Measurements from ENCODE around the gene EML4.
"Not testable (repeated sequence)": the region's sequence is repeated elsewhere in the genome, so short reads cannot be mapped to it uniquely, and the experiment has no call there.

The EML4 gene

DNA sequence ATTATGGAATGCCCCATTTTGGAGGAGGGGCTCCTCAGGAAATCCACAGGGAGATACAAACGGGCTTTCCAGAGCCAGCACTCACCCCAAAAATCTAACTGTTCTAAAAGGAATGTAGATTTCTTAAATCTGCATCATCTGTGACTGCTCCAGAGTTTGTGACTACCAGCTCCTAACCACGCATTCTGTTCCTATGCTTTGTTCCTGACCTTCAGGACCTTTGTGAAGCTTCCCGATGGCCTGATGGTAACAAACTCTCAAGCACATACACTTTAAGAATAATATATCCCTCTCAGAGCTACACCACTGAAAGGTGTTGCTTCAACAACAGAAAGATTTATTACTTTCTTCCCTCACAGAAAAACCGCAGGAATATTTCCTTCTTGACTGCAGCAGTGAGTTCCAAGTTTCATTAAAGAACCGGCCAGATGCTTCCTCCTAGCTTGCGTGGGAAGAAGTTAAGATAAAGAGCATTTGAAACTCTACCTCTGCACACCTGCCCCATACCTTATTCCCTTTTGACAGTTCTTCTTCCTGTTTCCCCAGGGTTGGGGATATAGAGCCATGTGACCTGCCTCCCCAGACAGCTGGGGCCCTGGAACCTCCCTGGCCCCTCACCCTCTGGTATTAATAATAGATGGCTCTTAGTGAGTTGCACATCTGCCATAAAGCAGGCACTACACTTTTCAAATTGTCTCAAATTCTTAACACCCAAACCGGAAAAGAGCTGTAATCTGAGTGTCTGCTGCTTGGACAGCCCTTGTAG, 40.2 kb upstream of the EML4 start:
- TF ChIP-seq, protein P1, sequence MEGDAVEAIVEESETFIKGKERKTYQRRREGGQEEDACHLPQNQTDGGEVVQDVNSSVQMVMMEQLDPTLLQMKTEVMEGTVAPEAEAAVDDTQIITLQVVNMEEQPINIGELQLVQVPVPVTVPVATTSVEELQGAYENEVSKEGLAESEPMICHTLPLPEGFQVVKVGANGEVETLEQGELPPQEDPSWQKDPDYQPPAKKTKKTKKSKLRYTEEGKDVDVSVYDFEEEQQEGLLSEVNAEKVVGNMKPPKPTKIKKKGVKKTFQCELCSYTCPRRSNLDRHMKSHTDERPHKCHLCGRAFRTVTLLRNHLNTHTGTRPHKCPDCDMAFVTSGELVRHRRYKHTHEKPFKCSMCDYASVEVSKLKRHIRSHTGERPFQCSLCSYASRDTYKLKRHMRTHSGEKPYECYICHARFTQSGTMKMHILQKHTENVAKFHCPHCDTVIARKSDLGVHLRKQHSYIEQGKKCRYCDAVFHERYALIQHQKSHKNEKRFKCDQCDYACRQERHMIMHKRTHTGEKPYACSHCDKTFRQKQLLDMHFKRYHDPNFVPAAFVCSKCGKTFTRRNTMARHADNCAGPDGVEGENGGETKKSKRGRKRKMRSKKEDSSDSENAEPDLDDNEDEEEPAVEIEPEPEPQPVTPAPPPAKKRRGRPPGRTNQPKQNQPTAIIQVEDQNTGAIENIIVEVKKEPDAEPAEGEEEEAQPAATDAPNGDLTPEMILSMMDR (IDR thresholded peaks at IDR 0.05; ENCODE audit: extremely low read depth, missing control alignments): no peak
- DNase-seq (ENCODE audit: low spot score): peak; percentile 20

DNA sequence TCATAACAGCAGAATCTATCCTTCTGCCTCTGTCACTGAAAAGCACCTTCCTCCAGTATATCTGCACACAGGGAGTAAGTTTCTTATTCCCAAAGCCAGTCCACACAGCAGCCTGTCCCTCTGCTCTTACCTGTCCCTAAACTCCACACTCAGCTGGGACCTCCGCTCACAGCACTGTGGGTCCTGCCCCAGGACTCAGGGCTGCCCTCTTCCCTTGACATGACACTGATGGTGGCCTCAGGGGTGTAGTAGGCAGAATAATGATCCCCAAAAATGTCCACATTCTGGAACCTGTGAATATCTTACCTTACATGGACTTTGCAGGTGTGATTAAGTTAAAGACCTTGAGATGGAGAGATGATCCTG, 39.7 kb upstream of the EML4 start:
- DNase-seq (ENCODE audit: low spot score): no peak
- TF ChIP-seq, protein P1 (IDR thresholded peaks at IDR 0.05; ENCODE audit: extremely low read depth, missing control alignments): no peak

DNA sequence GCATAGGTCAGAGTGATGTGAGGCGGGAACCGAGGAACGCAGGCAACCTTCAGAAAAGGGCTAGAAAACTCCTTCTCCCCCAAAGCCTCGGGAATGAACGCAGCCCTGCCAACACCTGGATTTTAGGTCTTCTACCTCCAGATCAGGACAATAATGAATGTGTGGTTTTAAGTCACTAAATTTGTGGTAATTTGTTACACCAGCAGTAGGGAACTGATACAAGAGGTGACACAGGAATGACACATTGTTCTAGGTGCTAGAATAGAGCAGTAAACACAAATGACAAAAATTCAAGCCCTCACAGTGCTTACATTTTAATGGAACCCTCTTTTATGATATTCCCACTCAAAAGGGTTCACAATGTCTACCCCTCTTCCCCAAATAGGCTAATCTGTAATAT, 39.2 kb upstream of the EML4 start:
- TF ChIP-seq, protein P1 (IDR thresholded peaks at IDR 0.05; ENCODE audit: extremely low read depth, missing control alignments): no peak
- no peak for DNase-seq (ENCODE audit: low spot score)

DNA sequence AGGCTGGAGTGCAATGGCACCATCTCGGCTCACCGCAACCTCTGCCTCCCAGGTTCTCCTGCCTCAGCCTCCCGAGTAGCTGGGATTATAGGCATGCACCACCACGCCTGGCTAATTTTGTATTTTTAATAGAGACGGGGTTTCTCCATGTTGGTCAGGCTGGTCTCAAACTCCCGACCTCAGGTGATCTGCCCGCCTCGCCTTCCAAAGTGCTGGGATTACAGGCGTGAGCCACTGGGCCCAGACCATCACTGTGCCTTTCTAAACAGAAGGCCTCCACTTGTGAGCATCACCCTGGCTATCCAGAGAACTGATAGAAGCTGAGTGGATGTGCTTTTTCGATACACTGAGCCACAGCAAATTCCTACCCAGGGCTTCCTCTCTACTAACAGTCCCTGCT, 38.3 kb upstream of the EML4 start:
- DNase-seq (ENCODE audit: low spot score): not testable (repeated sequence)

DNA sequence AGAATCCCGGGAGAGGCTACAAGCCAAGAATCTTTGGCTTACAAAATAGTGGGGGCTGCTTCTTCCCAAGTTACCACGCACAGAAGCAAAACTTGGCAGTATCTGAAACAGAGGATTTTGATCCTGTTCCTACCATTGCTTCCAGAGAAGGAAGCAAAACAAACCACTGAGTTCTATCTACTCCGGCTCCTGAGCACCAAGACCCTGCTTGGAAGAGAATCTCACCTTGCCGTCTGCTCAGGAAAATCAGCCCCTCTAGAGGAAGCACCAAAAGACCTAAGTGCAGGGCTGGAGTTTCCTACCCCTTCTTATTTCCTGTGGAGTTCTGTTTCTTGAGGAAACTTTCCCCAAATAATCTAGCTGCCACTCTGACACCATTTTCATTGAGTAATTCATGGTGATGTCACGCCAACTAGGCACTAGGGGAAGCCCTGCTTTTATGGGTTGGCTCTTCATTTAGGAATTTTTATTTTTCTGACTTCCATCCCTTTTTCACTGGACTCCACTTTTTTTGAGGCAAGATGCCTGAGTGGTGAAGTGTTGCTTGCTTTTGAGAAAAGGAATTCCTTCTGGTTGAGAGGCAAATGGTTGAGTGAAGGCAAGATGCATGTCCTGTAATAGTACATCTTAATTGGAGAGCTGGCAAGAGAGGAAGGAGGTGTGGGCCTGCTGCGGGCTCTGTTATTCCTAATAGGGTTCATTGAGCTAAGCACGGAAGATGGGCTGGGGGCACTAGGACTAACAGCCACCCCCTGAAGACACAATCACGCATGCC, 36.8 kb upstream of the EML4 start:
- DNase-seq (ENCODE audit: low spot score): no peak

DNA sequence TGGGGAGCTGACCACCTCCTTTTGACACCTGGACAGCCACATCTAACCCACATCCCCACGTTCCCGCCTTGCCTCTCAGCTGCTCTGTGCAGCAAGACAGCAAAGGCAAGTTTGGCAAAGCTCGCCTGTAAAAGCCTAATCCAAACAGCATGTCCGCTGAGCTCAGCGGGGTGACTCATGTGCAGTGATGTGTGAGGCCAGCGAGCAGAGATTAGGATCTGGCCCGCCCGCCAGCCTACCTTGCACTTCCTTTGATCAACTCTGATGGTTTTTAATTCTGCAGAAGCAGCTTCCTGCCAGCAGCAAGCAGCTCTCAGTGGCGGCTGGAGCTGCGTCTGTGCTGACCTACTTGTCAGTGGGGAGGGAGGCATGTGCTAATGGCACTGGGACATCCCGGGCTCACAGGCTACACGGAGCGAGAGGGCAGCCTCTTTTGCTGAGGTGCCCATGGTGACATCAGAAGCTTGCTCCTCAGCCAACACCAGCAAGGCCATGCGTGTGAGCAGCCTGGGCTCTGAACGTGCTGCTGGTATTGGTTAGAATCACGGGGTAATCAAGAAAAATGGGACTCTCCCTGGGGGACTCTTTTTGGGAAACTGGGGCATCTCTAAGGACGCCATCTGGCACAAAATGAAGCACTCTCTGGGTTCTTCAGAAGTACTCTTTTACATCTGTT, 36.0 kb upstream of the EML4 start:
- peak; percentile 64 for DNase-seq (ENCODE audit: low spot score)
- TF ChIP-seq, protein P1 (IDR thresholded peaks at IDR 0.05; ENCODE audit: extremely low read depth, missing control alignments): no peak

More for the DNA sequence above, 36.8 kb upstream of the EML4 start:
- TF ChIP-seq, protein P1 (IDR thresholded peaks at IDR 0.05; ENCODE audit: extremely low read depth, missing control alignments): no peak

DNA sequence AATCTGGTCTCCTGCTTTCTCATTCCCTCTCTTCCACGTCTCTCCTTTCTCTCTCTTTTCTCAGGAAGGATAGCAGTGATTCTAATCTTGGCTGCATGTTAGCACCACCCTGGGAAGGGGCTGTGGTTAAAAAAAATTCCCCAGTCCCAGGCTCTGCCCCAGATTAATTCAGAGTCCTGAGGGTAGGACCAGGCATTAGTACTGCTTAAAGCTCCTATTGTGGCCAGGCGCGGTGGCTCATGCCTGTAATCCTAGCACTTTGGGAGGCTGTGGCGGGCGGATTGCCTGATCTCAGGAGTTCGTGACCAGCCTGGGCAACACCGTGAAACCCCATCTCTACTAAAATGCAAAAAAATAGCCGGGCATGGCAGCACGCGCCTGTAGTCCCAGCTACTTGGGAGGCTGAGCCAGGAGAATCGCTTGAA, 35.4 kb upstream of the EML4 start:
- TF ChIP-seq, protein P1 (IDR thresholded peaks at IDR 0.05; ENCODE audit: extremely low read depth, missing control alignments): no peak
- DNase-seq (ENCODE audit: low spot score): no peak

DNA sequence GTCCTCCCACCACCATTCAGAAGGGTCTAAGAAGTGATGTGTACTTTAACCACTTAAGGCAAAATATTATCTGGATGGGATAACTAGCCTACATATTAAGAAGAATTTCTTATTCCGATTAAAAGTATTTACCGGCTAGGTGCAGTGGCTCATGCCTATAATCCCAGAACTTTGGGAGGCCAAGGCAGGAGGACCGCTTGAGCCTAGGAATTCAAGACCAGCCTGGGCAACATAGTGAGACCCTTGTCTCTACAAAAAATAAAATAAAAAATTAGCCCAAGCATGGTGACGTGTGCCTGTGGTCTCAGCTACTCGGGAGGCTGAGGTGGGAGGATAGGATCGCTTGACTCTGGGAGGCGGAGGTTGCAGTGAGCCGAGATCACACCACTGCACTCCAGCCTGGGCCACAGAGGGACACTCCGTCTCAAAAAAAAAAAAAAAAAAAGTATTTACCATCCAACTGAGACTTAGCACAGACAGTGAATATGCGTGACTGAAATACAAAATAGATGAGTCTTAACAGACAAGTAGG, 34.7 kb upstream of the EML4 start:
- DNase-seq (ENCODE audit: low spot score): not testable (repeated sequence)

Measured in GM20000 (cell line).